HCT116 (cell line): ENCODE measurements around the gene ITGB7. TPM values are rescaled to one million over a fixed set of nuclear protein-coding genes. Genes with fewer than 3 reads are reported as not detected.

Experiments
- ATAC-seq: fragments of 200-7000 bp; cut with Tn5 transposase; 2 replicates; pipeline ENCODE4 v1.9.1; 2020; ENCODE audit warnings: mild to moderate bottlenecking, moderate library complexity
- BruUV-seq: library from RNA; stranded (reverse); fragments of 400-500 nt; replicated peaks from 2 replicates; lab custom pipeline; 2021; lab: Mats Ljungman, UMichigan
- CTCF ChIA-PET: fragments of 300-600 bp; sonication (Branson Sonifier 250); formaldehyde crosslinking; loops from one replicate; lab custom pipeline; 2021; ENCODE audit warnings: antibody characterized with exemption; lab: Charles Lee
- POLR2A ChIA-PET: fragments of 300-600, 350-600 bp; sonication (Branson Sonifier 250); formaldehyde crosslinking; loops from one replicate; lab custom pipeline; 2021; ENCODE audit warnings: antibody characterized with exemption; lab: Charles Lee
- RAD21 ChIA-PET, 2 experiments: fragments of 300-600 bp; sonication (Branson Sonifier 250); formaldehyde crosslinking; loops; one replicate each; lab custom pipeline; 2023; ENCODE audit warnings: low total read pairs in 2 of 2; ENCODE audit not compliant: uncharacterized antibody in 2 of 2, unreplicated experiment in 2 of 2, low non-redundant PET in 1 of 2; lab: Charles Lee
- DNase-seq: peaks from one replicate; pipeline ENCODE4 v3.0.0-alpha.2; 2010; ENCODE audit warnings: low read depth, low spot score
- H2AFZ ChIP-seq: fragments of 200-600 bp; shearing (Covaris generic), sonication (generic); 2 replicates; pipeline ENCODE4 v1.6.1; 2017; ENCODE audit warnings: low read depth, mixed run types, mixed read lengths, antibody characterized with exemption, low read length; ENCODE audit not compliant: poor library complexity, severe bottlenecking
- H3K27ac ChIP-seq: 2 replicates; pipeline ENCODE4 v1.5.1; 2012; ENCODE audit warnings: low read depth, low read length
- H3K27me3 ChIP-seq: fragments of 200-600 bp; sonication (generic); 2 replicates; pipeline ENCODE4 v1.6.1; 2016; ENCODE audit warnings: mixed run types, low read length, mixed read lengths; ENCODE audit not compliant: insufficient read depth
- H3K36me3 ChIP-seq, 2 experiments: fragments of 200-500 bp in 1 of 2; fragments of 200-600 bp in 1 of 2; sonication (Bioruptor generic) in 1 of 2; sonication (generic) in 1 of 2; 2 replicates each; pipeline versions ENCODE4 v1.5.1 to v1.6.1; 2014 to 2016; ENCODE audit warnings: low read length in 2 of 2, inconsistent platforms in 1 of 2, mixed read lengths in 1 of 2, mixed run types in 1 of 2; ENCODE audit not compliant: insufficient read depth in 2 of 2, control insufficient read depth in 1 of 2
- H3K4me1 ChIP-seq, 2 experiments: fragments of 200-600 bp in 1 of 2; sonication (generic) in 1 of 2; 2 replicates each; pipeline versions ENCODE4 v1.5.1 to v1.6.1; 2012 to 2017; ENCODE audit warnings: low read length in 2 of 2, inconsistent platforms in 1 of 2, mild to moderate bottlenecking in 1 of 2, mixed read lengths in 1 of 2, mixed run types in 1 of 2, moderate library complexity in 1 of 2; ENCODE audit not compliant: insufficient read depth in 2 of 2, control insufficient read depth in 1 of 2
- H3K4me2 ChIP-seq: fragments of 200-600 bp; sonication (generic); 2 replicates; pipeline ENCODE4 v1.6.1; 2017; ENCODE audit warnings: mixed run types, low read length, mixed read lengths
- H3K4me3 ChIP-seq, 2 experiments: fragments of 200-600 bp in 1 of 2; sonication (generic) in 1 of 2; replicated peaks in 1 of 2; 2 replicates each; pipeline ENCODE4 v1.5.1; 2011 to 2016; ENCODE audit warnings: low read length in 2 of 2, control low read depth in 1 of 2, low read depth in 1 of 2, mild to moderate bottlenecking in 1 of 2, mixed read lengths in 1 of 2, mixed run types in 1 of 2
- H3K79me2 ChIP-seq: fragments of 200-600 bp; sonication (generic); 2 replicates; pipeline ENCODE4 v1.6.1; 2017; ENCODE audit warnings: mild to moderate bottlenecking, mixed run types, low read length, moderate library complexity, mixed read lengths; ENCODE audit not compliant: insufficient read depth
- H3K9ac ChIP-seq: fragments of 200-600 bp; sonication (generic); 2 replicates; pipeline ENCODE4 v1.6.1; 2016; ENCODE audit warnings: low read length, mixed read lengths
- H3K9me2 ChIP-seq: fragments of 200-600 bp; sonication (generic), shearing (Covaris generic); 2 replicates; pipeline ENCODE4 v1.6.1; 2017; ENCODE audit warnings: mixed run types, mild to moderate bottlenecking, moderate library complexity; ENCODE audit not compliant: insufficient read depth
- H3K9me3 ChIP-seq, 2 experiments: fragments of 200-500 bp in 1 of 2; fragments of 200-600 bp in 1 of 2; sonication (Bioruptor generic) in 1 of 2; sonication (generic) in 1 of 2; 2 replicates each; pipeline ENCODE4 v1.6.1; 2014 to 2017; ENCODE audit warnings: low read length in 2 of 2, mixed read lengths in 2 of 2, inconsistent platforms in 1 of 2, low read depth in 1 of 2, mild to moderate bottlenecking in 1 of 2, mixed run types in 1 of 2, moderate library complexity in 1 of 2; ENCODE audit not compliant: control insufficient read depth in 1 of 2, insufficient read depth in 1 of 2
- H4K20me1 ChIP-seq: fragments of 200-600 bp; sonication (generic), shearing (Covaris generic); 2 replicates; pipeline ENCODE4 v1.6.1; 2017; ENCODE audit warnings: mixed run types, mild to moderate bottlenecking, moderate library complexity; ENCODE audit not compliant: insufficient read depth
- ATF3 ChIP-seq: IDR thresholded peaks from 2 replicates; pipeline ENCODE4 v1.6.1; 2012
- CBX3 ChIP-seq: IDR thresholded peaks from 2 replicates; pipeline ENCODE4 v1.6.1; 2012; ENCODE audit warnings: low read depth
- EZH2 ChIP-seq: fragments of 200-600 bp; sonication (generic); IDR thresholded peaks from 2 replicates; pipeline ENCODE4 v1.6.1; 2017; ENCODE audit warnings: antibody characterized with exemption, mixed run types
- EZH2phosphoT487 ChIP-seq: fragments of 200-600 bp; IDR thresholded peaks from 2 replicates; pipeline ENCODE4 v1.6.1; 2018; ENCODE audit warnings: antibody characterized with exemption, borderline replicate concordance
- FOSL1 ChIP-seq: IDR thresholded peaks from 2 replicates; pipeline ENCODE4 v1.6.1; 2012; ENCODE audit warnings: low read depth
- JUND ChIP-seq: IDR thresholded peaks from 2 replicates; pipeline ENCODE4 v1.6.1; 2012
- MAX ChIP-seq: IDR thresholded peaks from 2 replicates; pipeline ENCODE4 v1.6.1; 2012
- POLR2A ChIP-seq: IDR thresholded peaks from 2 replicates; pipeline ENCODE4 v1.7.0; 2011; ENCODE audit warnings: borderline replicate concordance; ENCODE audit not compliant: insufficient read depth, insufficient read length; ENCODE audit errors: extremely low read depth
- SIN3A ChIP-seq: IDR thresholded peaks from 2 replicates; pipeline ENCODE4 v1.6.1; 2012; ENCODE audit warnings: low read depth
- SP1 ChIP-seq: IDR thresholded peaks from 2 replicates; pipeline ENCODE4 v1.6.1; 2012; ENCODE audit warnings: low read depth
- TCF7L2 ChIP-seq: IDR thresholded peaks from 2 replicates; pipeline ENCODE4 v1.7.0; 2011; ENCODE audit warnings: borderline replicate concordance, inconsistent platforms; ENCODE audit not compliant: insufficient read depth, insufficient read length; ENCODE audit errors: extremely low read depth
- YY1 ChIP-seq: IDR thresholded peaks from 2 replicates; pipeline ENCODE4 v1.6.1; 2011; ENCODE audit warnings: low read length, low read depth, moderate library complexity, mild to moderate bottlenecking; ENCODE audit not compliant: insufficient replicate concordance; ENCODE audit errors: extremely low read depth
- ZFX ChIP-seq: fragments of 450-650 bp; IDR thresholded peaks from 2 replicates; pipeline ENCODE4 v1.6.1; 2017
- ZNF274 ChIP-seq: fragments of 200-500 bp; sonication (Bioruptor generic); IDR thresholded peaks from 2 replicates; pipeline ENCODE4 v1.6.1; 2014; ENCODE audit warnings: mild to moderate bottlenecking, low read depth, low read length, inconsistent platforms
- intact Hi-C: fragments of 100-400 bp; cut with micrococcal nuclease; formaldehyde crosslinking; loops from 2 replicates; pipeline ENCODE4 v1.10.0; 2022
- total RNA-seq: library from RNA; stranded (reverse); gene quantifications from one replicate; pipeline ENCODE4 v1.2.1, GENCODE V29; 2021; ENCODE audit not compliant: unreplicated experiment
- TF ChIP-seq, protein P1 (sequence below): IDR thresholded peaks from 2 replicates; pipeline ENCODE4 v1.6.1; 2012; ENCODE audit warnings: low read depth

Gene ITGB7
- total RNA-seq, 1 experiment from 2014 or later, result 1.9 TPM

DNA sequence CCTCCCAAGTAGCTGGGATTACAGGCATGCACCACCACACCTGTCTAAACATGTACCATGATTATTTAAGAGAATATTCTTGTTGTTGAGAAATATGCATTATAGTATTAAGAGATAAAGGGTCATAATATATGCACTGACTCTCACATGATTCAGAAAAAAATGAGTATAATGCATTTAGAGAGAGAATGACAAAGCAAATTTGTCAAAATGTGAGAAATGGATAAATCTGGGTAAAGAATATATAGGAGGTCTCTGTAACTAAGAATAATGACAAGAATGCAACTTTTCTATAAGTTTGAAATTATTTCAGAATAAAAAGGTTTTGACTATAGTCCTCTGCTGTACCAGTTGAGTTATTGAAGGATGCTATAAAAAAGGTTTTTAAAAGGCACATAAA is 54.7 kb downstream of the ITGB7 start:
- H3K9me2 ChIP-seq, result no peaks in the 10 kb centered on the region
- no peak for ATAC-seq
- no peaks in the 10 kb centered on the region for H3K4me1 ChIP-seq
- ChIA-PET POLR2A (no interaction called here), CTCF (no interaction called here), RAD21 (no interaction called here)
- H3K4me3 ChIP-seq, result no peak overlapping the region
- no peak for DNase-seq
- no peaks in the 10 kb centered on the region for H3K27me3 ChIP-seq
- no peaks in the 10 kb centered on the region for H3K9me3 ChIP-seq
- no peaks in the 10 kb centered on the region for H4K20me1 ChIP-seq
- H3K9ac ChIP-seq, result no peak overlapping the region
- no TSS peak for BruUV-seq
- no peak overlapping the region for H3K27ac ChIP-seq
- intact Hi-C loops, result no loop called here
- H2AFZ ChIP-seq, result no peak overlapping the region
- TF ChIP-seq, protein P1, sequence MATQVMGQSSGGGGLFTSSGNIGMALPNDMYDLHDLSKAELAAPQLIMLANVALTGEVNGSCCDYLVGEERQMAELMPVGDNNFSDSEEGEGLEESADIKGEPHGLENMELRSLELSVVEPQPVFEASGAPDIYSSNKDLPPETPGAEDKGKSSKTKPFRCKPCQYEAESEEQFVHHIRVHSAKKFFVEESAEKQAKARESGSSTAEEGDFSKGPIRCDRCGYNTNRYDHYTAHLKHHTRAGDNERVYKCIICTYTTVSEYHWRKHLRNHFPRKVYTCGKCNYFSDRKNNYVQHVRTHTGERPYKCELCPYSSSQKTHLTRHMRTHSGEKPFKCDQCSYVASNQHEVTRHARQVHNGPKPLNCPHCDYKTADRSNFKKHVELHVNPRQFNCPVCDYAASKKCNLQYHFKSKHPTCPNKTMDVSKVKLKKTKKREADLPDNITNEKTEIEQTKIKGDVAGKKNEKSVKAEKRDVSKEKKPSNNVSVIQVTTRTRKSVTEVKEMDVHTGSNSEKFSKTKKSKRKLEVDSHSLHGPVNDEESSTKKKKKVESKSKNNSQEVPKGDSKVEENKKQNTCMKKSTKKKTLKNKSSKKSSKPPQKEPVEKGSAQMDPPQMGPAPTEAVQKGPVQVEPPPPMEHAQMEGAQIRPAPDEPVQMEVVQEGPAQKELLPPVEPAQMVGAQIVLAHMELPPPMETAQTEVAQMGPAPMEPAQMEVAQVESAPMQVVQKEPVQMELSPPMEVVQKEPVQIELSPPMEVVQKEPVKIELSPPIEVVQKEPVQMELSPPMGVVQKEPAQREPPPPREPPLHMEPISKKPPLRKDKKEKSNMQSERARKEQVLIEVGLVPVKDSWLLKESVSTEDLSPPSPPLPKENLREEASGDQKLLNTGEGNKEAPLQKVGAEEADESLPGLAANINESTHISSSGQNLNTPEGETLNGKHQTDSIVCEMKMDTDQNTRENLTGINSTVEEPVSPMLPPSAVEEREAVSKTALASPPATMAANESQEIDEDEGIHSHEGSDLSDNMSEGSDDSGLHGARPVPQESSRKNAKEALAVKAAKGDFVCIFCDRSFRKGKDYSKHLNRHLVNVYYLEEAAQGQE, result no peak
- no peak for TF ChIP-seq MAX
- no peak for TF ChIP-seq CBX3
- no peak for TF ChIP-seq EZH2
- no peak for TF ChIP-seq ZFX
- no peak for TF ChIP-seq POLR2A
- TF ChIP-seq YY1, result no peak
- no peak for TF ChIP-seq EZH2phosphoT487
- no peak for TF ChIP-seq FOSL1
- TF ChIP-seq SIN3A, result no peak
- TF ChIP-seq ZNF274, result no peak
- no peak for TF ChIP-seq ATF3
- TF ChIP-seq SP1, result no peak
- no peak for TF ChIP-seq JUND
- TF ChIP-seq TCF7L2, result no peak
- no peaks in the 10 kb centered on the region for H3K79me2 ChIP-seq
- H3K4me2 ChIP-seq, result no peak overlapping the region
- H3K36me3 ChIP-seq, result no peaks in the 10 kb centered on the region
